GM19193 (cell line): ENCODE data around the gene EOMES.

Experiments used
- POLR2A ChIP-seq: IDR thresholded peaks from 4 replicates; pipeline ENCODE4 v1.6.1; 2011; ENCODE audit not compliant: insufficient read depth, insufficient read length; ENCODE audit errors: extremely low read depth

EOMES gene

GRCh38 chr3:27669591-27669990 lies 52.5 kb downstream of the EOMES start:
- no peak for TF ChIP-seq POLR2A

- no peak for TF ChIP-seq POLR2A
Measured at GRCh38 chr3:27667751-27668150, 54.4 kb downstream of the EOMES start.

- TF ChIP-seq POLR2A, result no peak
Measured at GRCh38 chr3:27666708-27667107, 55.4 kb downstream of the EOMES start.

GRCh38 chr3:27666272-27666671 lies 55.9 kb downstream of the EOMES start:
- TF ChIP-seq POLR2A, result no peak
